ENCODE results near the gene FUT8. TPM values are rescaled to one million over a fixed set of nuclear protein-coding genes. Genes with fewer than 3 reads are reported as not detected.

FUT8 gene
- total and polyA plus RNA-seq, 7 donors, result 3.2 to 8.6 (median 5.5) TPM

DNA sequence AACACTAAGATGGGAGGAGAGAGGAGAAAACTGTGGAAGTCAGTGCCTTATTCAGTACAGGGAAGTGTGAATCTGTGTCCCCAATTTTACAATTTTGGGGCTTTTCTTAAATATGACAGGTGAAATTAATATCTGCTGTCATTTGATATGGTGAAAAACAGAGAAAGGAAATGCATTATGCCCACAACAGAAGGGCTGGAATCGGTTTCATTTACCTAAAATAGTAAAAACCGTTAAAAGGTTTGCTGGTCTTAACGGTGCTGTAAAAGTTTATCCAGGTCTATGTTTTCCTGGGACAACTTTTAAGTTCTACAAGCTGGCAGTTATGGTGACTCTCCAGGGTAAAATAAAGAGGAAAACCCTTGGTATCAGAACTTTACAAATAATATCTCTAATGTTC lies 310.8 kb downstream of the FUT8 start:
- H3K4me3 ChIP-seq, result no peak overlapping the region
- H3K27me3 ChIP-seq (ENCODE audit: insufficient read depth in 3 of 3, low read length in 2 of 3), result no peaks in the 10 kb centered on the region
- DNase-seq, result no peak
- H3K36me3 ChIP-seq (ENCODE audit: insufficient read depth in 1 of 2, low read depth in 1 of 2), result no peaks in the 10 kb centered on the region
- 37 to 52% (median 39%) methylated on average over 3 of the region's 3 CpGs for WGBS, 3 donors
- intact Hi-C loops (cut with DNase I), result no loop called here
- ATAC-seq, result no peak
- H3K4me1 ChIP-seq, result no peaks in the 10 kb centered on the region
- no peaks in the 10 kb centered on the region for H3K9me3 ChIP-seq
- H3K27ac ChIP-seq, result no peak overlapping the region
- TF ChIP-seq, protein P1, sequence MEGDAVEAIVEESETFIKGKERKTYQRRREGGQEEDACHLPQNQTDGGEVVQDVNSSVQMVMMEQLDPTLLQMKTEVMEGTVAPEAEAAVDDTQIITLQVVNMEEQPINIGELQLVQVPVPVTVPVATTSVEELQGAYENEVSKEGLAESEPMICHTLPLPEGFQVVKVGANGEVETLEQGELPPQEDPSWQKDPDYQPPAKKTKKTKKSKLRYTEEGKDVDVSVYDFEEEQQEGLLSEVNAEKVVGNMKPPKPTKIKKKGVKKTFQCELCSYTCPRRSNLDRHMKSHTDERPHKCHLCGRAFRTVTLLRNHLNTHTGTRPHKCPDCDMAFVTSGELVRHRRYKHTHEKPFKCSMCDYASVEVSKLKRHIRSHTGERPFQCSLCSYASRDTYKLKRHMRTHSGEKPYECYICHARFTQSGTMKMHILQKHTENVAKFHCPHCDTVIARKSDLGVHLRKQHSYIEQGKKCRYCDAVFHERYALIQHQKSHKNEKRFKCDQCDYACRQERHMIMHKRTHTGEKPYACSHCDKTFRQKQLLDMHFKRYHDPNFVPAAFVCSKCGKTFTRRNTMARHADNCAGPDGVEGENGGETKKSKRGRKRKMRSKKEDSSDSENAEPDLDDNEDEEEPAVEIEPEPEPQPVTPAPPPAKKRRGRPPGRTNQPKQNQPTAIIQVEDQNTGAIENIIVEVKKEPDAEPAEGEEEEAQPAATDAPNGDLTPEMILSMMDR (IDR thresholded peaks at IDR 0.05), result no peak

DNA sequence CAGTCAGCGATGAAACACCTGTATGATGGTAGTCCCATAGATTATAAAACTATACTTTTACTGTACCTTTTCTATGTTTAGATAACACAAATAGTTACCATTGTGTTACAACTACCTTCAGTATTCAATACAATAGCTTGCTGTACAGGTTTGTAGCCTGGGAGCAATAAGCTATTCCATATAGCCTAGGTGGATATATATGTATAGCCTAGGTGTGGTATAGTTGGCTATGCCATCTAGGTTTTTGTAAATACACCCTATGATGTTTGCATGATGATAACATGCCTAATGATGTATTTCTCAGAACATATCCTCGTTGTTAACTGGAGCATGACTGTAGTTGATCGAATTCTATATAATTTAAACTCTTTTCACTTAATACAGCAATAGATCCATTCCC lies 316.1 kb downstream of the FUT8 start:
- Histone ChIP-seq H3K9me3 (no peaks in the 10 kb centered on the region), H3K36me3 (ENCODE audit: insufficient read depth in 1 of 2, low read depth in 1 of 2) (no peaks in the 10 kb centered on the region), H3K4me1 (no peaks in the 10 kb centered on the region), H3K4me3 (no peak overlapping the region), H3K27me3 (ENCODE audit: insufficient read depth in 3 of 3, low read length in 2 of 3) (no peaks in the 10 kb centered on the region), H3K27ac (no peak overlapping the region)
- TF ChIP-seq, protein P1 (IDR thresholded peaks at IDR 0.05), result no peak
- ATAC-seq (no peak), DNase-seq (no peak)
- intact Hi-C loops (cut with DNase I), result no loop called here
- 92 to 96% (median 95%) methylated on average over 3 of the region's 3 CpGs for WGBS, 3 donors

DNA sequence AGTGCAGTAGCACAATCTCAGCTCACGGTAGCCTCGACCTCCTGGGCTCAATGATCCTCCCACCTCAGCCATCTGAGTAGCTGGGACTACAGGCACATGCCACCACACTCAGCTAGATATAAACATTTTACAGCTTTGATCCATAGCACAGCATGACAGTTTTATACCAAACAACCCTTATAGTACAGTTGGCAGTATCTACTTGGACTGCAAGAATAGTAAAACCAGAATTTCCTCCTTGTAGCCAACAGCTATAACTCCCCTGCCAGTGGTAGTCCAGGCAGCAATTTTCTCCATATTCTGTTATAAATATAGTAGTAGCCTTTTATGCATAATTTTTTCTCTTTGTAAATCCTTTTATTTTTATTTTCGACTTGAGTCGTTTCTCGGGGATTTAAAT lies 317.0 kb downstream of the FUT8 start:
- Histone ChIP-seq H3K36me3 (ENCODE audit: insufficient read depth in 1 of 2, low read depth in 1 of 2) (peaks cover 0 to under 1% of the 10 kb centered on the region in 2 donors), H3K27me3 (ENCODE audit: insufficient read depth in 3 of 3, low read length in 2 of 3) (no peaks in the 10 kb centered on the region), H3K4me3 (no peak overlapping the region), H3K27ac (no peak overlapping the region), H3K9me3 (no peaks in the 10 kb centered on the region), H3K4me1 (no peaks in the 10 kb centered on the region)
- no peak for ATAC-seq
- intact Hi-C loops (cut with DNase I), result no loop called here
- TF ChIP-seq, protein P1 (IDR thresholded peaks at IDR 0.05), result no peak
- DNase-seq, result no peak
- 95 to 97% (median 96%) methylated on average over 5 of the region's 5 CpGs for WGBS, 3 donors

DNA sequence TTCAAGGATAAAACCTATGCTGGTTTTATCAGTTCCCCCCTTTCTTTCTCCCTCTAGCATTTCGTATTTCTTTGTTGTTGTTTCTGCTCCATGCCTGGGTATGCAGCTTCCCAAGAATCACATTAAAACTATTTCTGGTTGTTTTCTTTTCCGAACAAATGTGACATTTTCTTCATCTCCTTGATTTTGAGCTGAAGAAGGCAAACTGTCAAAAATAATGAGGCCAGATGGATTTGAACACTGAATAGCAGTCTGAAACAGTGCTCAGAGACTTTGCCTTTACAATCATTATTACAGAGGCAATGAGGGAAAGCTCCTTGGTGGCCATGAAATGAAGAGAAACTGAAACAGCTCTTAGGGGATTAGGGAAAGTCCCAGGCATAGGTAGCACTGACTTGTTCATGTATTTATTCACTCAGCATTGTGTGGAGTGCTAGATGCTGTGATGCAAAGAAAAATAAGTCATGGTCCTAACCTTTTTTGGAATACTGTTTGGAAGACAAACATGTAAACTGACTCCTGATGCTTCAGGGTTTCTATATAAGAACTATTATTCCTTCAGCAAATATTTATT lies 319.5 kb downstream of the FUT8 start:
- no peak for DNase-seq
- TF ChIP-seq, protein P1 (IDR thresholded peaks at IDR 0.05), result no peak
- Histone ChIP-seq H3K4me3 (no peak overlapping the region), H3K9me3 (no peaks in the 10 kb centered on the region), H3K27ac (no peak overlapping the region), H3K36me3 (ENCODE audit: insufficient read depth in 1 of 2, low read depth in 1 of 2) (peaks cover 0 to 4% of the 10 kb centered on the region in 2 donors), H3K4me1 (no peaks in the 10 kb centered on the region), H3K27me3 (ENCODE audit: insufficient read depth in 3 of 3, low read length in 2 of 3) (no peaks in the 10 kb centered on the region)
- intact Hi-C loops (cut with DNase I), result no loop called here
- ATAC-seq, result no peak
- 88 to 93% (median 89%) methylated on average over 2 of the region's 2 CpGs for WGBS, 3 donors

DNA sequence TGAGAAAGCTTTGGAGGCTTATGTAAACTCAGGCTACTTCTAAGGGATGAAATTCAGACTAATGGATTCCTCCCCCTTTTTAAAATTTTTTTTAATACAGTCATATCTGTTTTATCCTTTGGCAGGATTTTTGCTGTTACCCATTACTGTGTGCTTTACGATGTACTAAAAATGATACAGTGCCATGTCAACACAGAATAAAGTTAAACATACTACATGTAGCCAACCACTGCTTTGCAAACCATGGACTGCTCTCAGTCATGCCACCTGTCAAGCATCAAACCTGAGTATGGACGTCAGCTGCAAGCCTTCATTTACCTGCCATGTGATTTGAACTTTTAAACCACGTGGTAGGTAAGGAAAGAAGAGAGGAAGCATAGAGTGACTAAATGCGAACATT lies 325.8 kb downstream of the FUT8 start:
- H3K27ac ChIP-seq, result no peak overlapping the region
- 73 to 79% (median 73%) methylated on average over 4 of the region's 4 CpGs for WGBS, 3 donors
- H3K36me3 ChIP-seq (ENCODE audit: insufficient read depth in 1 of 2, low read depth in 1 of 2), result peaks cover 4 to 11% of the 10 kb centered on the region in 2 donors
- H3K27me3 ChIP-seq (ENCODE audit: insufficient read depth in 3 of 3, low read length in 2 of 3), result no peaks in the 10 kb centered on the region
- H3K4me1 ChIP-seq, result no peaks in the 10 kb centered on the region
- TF ChIP-seq, protein P1 (IDR thresholded peaks at IDR 0.05), result no peak
- H3K4me3 ChIP-seq, result no peak overlapping the region
- ATAC-seq (no peak), DNase-seq (no peak)
- no peaks in the 10 kb centered on the region for H3K9me3 ChIP-seq
- intact Hi-C loops (cut with DNase I), result no loop called here
